VCaP (cell line): ENCODE results near the gene CUL5.

ENCODE experiments used
- H3K27ac ChIP-seq: fragments of 450-650 bp; 2 replicates; pipeline ENCODE4 v1.5.1; 2017
- TF ChIP-seq, protein P1 (sequence below): fragments of 450-650 bp; conservative IDR thresholded peaks from 2 replicates; pipeline ENCODE4 v1.5.1; 2017; ENCODE audit warnings: mild to moderate bottlenecking, moderate library complexity

CUL5 gene

DNA sequence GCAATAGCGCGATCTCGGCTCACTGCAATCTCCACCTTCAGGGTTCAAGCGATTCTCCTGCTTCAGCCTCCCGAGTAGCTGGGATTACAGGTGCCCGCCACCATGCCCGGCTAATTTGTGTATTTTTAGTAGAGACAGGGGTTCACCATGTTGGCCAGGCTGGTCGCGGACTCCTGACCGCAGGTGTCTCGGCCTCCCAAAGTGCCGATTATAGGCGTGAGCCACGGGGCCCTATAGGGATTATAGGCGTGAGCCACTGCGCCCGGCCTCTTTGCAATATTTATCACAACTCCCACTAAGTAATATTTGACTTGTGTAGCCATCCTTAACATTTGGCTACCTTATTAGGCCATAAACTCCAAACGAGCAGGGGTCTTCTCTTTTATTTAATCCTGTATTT is 879 bp upstream of the CUL5 start:
- H3K27ac ChIP-seq = no peak overlapping the region
- TF ChIP-seq, protein P1, sequence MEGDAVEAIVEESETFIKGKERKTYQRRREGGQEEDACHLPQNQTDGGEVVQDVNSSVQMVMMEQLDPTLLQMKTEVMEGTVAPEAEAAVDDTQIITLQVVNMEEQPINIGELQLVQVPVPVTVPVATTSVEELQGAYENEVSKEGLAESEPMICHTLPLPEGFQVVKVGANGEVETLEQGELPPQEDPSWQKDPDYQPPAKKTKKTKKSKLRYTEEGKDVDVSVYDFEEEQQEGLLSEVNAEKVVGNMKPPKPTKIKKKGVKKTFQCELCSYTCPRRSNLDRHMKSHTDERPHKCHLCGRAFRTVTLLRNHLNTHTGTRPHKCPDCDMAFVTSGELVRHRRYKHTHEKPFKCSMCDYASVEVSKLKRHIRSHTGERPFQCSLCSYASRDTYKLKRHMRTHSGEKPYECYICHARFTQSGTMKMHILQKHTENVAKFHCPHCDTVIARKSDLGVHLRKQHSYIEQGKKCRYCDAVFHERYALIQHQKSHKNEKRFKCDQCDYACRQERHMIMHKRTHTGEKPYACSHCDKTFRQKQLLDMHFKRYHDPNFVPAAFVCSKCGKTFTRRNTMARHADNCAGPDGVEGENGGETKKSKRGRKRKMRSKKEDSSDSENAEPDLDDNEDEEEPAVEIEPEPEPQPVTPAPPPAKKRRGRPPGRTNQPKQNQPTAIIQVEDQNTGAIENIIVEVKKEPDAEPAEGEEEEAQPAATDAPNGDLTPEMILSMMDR = no peak

DNA sequence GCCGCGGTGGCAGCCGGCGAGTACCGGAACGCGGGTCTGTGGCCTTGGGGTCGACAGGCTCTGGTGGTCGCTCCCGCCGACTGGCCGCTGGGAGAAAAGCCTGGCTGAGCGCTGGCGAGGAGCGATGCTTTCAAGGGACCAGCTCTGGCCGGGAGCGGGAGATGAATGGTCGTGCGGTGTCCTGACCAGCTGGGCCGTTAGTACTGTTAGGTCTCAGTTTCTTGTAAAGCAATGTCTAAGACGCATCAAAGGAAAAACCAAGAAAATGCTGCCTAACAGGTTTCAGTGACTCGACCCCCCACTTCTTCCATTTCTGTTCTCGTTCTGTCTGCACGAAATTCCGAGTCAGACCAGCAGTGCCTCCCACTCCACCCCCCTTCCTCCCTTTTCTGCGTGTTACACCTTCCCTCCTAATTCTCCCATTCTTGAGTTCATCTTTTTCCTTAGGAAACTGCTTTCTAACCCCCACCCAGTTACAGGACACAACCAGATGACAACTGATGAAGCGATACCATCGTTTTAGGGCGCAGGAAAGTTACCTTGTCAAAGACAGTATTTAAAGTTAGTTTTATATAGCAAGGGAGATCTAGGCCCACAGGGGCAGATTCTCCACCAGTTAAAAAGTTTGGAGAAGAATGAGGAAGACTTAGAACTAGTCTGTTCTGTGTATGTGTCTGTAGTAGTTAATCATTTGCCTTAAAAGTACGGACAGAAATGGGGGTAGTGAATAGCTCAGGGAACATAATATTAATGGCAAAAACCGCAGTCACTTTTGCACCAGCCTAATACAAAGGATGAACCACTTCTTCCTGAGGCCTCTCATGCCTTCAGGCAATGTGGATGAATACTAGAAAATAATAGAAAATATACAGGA is 1.0 kb downstream of the CUL5 start:
- H3K27ac ChIP-seq = peak overlapping the region; percentile 98

GRCh38 chr11:108012139-108012725 is 3.5 kb downstream of the CUL5 start:
- no peak overlapping the region for H3K27ac ChIP-seq
- TF ChIP-seq, protein P1 = no peak

More for the DNA sequence above, 1.0 kb downstream of the CUL5 start:
- TF ChIP-seq, protein P1 = no peak

- H3K27ac ChIP-seq = no peak overlapping the region
- TF ChIP-seq, protein P1 = no peak
These were observed 7.9 kb downstream of the CUL5 start for GRCh38 chr11:108016647-108017046.

- TF ChIP-seq, protein P1 = no peak
- H3K27ac ChIP-seq = no peak overlapping the region
These were observed 10.0 kb downstream of the CUL5 start for GRCh38 chr11:108018708-108019107.

- H3K27ac ChIP-seq = no peak overlapping the region
- TF ChIP-seq, protein P1 = no peak
These were observed 11.3 kb downstream of the CUL5 start for GRCh38 chr11:108019870-108020540.

DNA sequence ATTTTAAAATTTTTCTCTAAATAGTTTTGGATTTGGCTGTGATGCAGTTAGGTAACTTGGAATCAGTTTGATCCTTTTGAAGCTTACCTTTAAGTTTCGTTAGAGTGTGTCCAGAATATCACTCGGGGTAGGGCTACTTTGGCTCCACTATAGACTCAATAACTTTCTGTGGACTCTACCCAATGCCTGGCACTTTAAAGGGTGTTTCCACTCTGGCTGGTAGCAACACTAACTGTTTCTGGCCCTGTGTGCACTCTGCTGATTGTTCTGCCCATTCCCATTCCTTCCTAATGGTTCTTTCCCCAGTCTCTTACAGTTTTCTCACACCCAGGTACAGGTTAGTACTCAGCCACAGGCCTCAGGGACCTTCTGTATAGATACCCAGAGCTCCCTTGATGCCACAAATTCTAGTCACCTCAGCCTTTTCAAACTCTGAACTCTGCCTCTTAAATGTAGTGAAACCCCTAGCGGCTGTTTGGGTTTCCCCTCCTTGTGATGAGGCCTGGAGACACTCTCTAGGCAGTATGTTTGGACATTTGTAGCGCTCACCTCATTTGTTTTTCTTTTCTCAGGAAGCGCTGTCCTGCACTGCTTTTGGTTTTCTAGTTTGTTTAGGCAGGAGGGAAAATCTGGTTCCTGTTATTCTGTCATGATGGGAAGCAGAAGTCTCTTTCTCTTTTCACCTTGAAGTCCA is 16.8 kb downstream of the CUL5 start:
- TF ChIP-seq, protein P1 = no peak
- H3K27ac ChIP-seq = no peak overlapping the region
